A673 (cell line): Measurements from ENCODE around the gene USH1G. TPM values are rescaled to one million over a fixed set of nuclear protein-coding genes. Genes with fewer than 3 reads are reported as not detected.
A peak's percentile ranks its signal among the peaks of the same experiment; 100 is the strongest.

Experiments used
- BruUV-seq: library from RNA; stranded (reverse); fragments of 400-500 nt; replicated peaks from 2 replicates; lab custom pipeline; 2021; lab: Mats Ljungman, UMichigan
- CTCF ChIA-PET: fragments of 300-600 bp; sonication (Branson Sonifier 250); formaldehyde crosslinking; loops from one replicate; lab custom pipeline; 2022; ENCODE audit warnings: antibody characterized with exemption; lab: Charles Lee
- POLR2A ChIA-PET: fragments of 300-600 bp; sonication (Branson Sonifier 250); formaldehyde crosslinking; loops from one replicate; lab custom pipeline; 2022; ENCODE audit warnings: antibody characterized with exemption; ENCODE audit not compliant: low non-redundant PET; lab: Charles Lee
- DNase-seq: peaks from one replicate; pipeline ENCODE4 v3.0.0-alpha.2; 2015; ENCODE audit warnings: low spot score
- H3K27ac ChIP-seq: fragments of 200-600 bp; sonication (generic); 2 replicates; pipeline ENCODE4 v1.5.1; 2016; ENCODE audit warnings: mixed run types, low read depth, mild to moderate bottlenecking, mixed read lengths, antibody characterized with exemption, low read length; ENCODE audit not compliant: poor library complexity, severe bottlenecking
- H3K27me3 ChIP-seq: fragments of 200-600 bp; sonication (generic); replicated peaks from 2 replicates; pipeline ENCODE4 v1.6.1; 2017; ENCODE audit warnings: mixed run types, low read depth, mild to moderate bottlenecking, mixed read lengths, antibody characterized with exemption, low read length; ENCODE audit not compliant: insufficient read depth, poor library complexity
- H3K36me3 ChIP-seq: fragments of 200-600 bp; sonication (generic); 2 replicates; pipeline ENCODE4 v1.6.1; 2016; ENCODE audit warnings: mixed run types, mild to moderate bottlenecking, mixed read lengths, antibody characterized with exemption, low read length; ENCODE audit not compliant: insufficient read depth, poor library complexity, severe bottlenecking
- H3K4me1 ChIP-seq: fragments of 200-600 bp; sonication (generic); 2 replicates; pipeline ENCODE4 v1.6.1; 2017; ENCODE audit warnings: mixed run types, mild to moderate bottlenecking, mixed read lengths, antibody characterized with exemption, low read length; ENCODE audit not compliant: insufficient read depth, poor library complexity, severe bottlenecking
- H3K4me3 ChIP-seq: fragments of 200-600 bp; sonication (generic); 2 replicates; pipeline ENCODE4 v1.5.1; 2016; ENCODE audit warnings: low read depth, mixed run types, mild to moderate bottlenecking, mixed read lengths, low read length; ENCODE audit not compliant: poor library complexity, severe bottlenecking
- H3K9me3 ChIP-seq: fragments of 200-600 bp; sonication (generic); 2 replicates; pipeline ENCODE4 v1.6.1; 2016; ENCODE audit warnings: mixed run types, low read depth, mild to moderate bottlenecking, mixed read lengths, antibody characterized with exemption, low read length; ENCODE audit not compliant: poor library complexity, severe bottlenecking
- EZH2 ChIP-seq: fragments of 200-600 bp; sonication (generic); IDR thresholded peaks from 2 replicates; pipeline ENCODE4 v1.6.1; 2017; ENCODE audit warnings: borderline replicate concordance, low read depth, mild to moderate bottlenecking, mixed read lengths, antibody characterized with exemption, low read length; ENCODE audit not compliant: poor library complexity, severe bottlenecking
- intact Hi-C: fragments of 100-400 bp; cut with micrococcal nuclease; formaldehyde crosslinking; loops from one replicate; pipeline ENCODE4 v1.10.0; 2022; ENCODE audit not compliant: unreplicated experiment
- total RNA-seq: library from RNA; stranded (reverse); gene quantifications from 2 replicates; pipeline ENCODE4 v1.2.3, GENCODE V29; 2021
- TF ChIP-seq, protein P1 (sequence below): fragments of 300-800, 200-600 bp; sonication (generic); conservative IDR thresholded peaks from 2 replicates; pipeline ENCODE4 v1.5.1; 2017; ENCODE audit warnings: low read depth, mild to moderate bottlenecking, antibody characterized with exemption, low read length, moderate library complexity, mixed read lengths

The USH1G gene
- total RNA-seq, 1 experiment from 2014 or later: not detected

DNA sequence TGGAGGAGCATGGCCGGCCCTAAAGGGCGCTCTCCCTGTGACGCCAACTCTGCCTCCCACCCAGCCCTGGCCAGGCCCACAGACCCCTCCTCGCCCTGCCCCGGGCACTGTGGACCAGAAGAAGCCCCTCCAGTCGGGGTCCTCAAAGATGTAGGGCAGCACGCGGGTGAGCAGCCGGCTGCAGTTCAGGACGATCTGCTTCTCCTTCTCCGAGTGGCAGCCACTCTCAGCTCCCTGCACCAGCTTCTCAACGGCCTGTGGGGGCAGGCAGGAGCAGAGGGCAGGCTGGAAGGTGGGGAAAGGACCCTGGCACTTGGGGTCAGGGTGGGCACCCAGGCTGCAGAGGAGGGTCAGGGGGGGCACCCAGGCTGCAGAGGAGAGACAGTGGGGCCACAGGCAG is 40.6 kb upstream of the USH1G start:
- BruUV-seq: no TSS peak
- Histone ChIP-seq H3K27ac (no peak overlapping the region), H3K4me1 (no peaks in the 10 kb centered on the region), H3K27me3 (no peaks in the 10 kb centered on the region), H3K9me3 (no peaks in the 10 kb centered on the region), H3K36me3 (no peaks in the 10 kb centered on the region), H3K4me3 (no peak overlapping the region)
- CTCF ChIA-PET: no interaction called here
- intact Hi-C loops: loop anchor here (5.0 to 10.0 kb wide), 2 partner anchors 69 to 151 kb away; no protein-coding TSS in a partner anchor
- POLR2A ChIA-PET: interaction anchor here (0.7 kb wide), 1 partner anchor 10 kb away, joined by 4 read pairs; no protein-coding TSS in a partner anchor
- TF ChIP-seq EZH2: no peak
- TF ChIP-seq, protein P1, sequence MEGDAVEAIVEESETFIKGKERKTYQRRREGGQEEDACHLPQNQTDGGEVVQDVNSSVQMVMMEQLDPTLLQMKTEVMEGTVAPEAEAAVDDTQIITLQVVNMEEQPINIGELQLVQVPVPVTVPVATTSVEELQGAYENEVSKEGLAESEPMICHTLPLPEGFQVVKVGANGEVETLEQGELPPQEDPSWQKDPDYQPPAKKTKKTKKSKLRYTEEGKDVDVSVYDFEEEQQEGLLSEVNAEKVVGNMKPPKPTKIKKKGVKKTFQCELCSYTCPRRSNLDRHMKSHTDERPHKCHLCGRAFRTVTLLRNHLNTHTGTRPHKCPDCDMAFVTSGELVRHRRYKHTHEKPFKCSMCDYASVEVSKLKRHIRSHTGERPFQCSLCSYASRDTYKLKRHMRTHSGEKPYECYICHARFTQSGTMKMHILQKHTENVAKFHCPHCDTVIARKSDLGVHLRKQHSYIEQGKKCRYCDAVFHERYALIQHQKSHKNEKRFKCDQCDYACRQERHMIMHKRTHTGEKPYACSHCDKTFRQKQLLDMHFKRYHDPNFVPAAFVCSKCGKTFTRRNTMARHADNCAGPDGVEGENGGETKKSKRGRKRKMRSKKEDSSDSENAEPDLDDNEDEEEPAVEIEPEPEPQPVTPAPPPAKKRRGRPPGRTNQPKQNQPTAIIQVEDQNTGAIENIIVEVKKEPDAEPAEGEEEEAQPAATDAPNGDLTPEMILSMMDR: peak; percentile 25; the same call in 1 of the 2 replicates
- no peak for DNase-seq

DNA sequence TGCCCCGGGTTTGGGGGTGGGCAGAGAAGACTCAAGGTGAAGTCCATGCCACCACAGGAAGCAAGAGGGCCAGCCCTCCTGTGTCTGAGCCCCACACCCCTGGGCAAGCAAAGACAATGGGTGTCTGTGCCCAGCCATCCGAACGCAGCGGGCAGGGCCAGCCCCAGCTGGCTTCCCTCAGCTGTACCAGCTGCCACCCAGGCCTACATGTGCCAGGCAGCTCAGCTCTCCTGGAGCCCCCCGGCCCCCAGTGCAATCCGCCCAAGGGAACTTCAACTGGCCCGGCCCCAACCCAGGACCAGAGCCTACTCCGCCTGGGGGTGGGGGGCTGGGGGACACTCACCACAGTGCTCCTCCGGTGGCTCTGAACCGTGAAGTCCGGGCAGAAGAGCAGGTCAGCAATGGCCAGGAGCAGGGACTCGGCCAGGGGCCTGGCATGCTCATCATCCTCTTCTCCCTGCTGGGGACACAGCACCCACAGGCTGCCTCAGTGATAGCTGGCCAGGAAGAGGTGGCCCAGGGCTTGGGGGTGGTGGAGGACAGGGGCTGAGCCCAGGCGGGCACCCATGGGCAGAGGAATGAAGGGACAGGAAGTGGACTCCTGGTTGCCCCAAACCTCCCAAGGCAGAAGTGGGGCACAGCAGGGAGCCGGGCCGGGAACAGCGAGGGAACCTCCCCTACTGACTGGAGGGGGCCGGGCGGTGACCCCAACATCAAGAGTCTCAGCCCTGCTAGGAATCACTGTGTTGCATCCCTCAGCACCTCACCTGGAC is 39.8 kb upstream of the USH1G start:
- TF ChIP-seq EZH2: no peak
- TF ChIP-seq, protein P1: no peak
- POLR2A ChIA-PET: interaction anchor here (0.5 to 0.7 kb wide), 2 partner anchors 10 to 57 kb away, joined by 4 to 9 read pairs; no protein-coding TSS in a partner anchor
- no TSS peak for BruUV-seq

DNA sequence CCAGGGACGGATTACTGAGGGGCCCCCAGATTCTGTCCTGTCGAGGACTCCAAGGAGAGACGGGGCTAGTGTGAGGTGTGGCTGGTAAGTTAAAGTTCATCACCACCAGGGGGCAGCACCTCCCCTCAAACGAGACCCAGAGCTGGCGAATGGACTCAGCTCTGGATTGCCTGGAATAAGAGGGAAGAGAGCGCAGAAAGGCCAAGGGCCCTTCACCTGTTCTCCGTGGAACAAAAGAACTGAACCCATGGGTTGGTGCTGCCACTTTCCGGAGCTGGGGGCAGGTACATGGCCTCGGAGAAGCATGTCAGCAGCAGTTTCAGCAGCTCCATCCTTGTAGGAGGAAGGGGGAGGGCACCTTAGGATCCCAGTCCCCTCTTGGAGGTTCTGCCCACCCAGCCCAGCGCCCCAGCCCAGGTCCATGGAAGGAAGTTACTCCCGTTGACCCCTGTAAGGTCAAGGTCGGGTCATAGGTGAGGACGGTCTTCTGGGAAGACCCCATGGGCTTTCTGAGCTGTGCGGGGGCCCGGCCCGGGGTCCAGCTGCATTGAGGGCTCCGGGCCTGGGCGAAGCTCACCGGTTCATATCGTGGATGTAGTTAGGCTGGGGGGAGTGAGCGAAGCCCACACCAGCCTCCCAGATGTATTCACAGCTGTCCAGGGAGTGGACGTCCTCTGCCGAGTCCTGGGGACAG is 38.7 kb upstream of the USH1G start:
- no TSS peak for BruUV-seq
- no peak for TF ChIP-seq EZH2
- TF ChIP-seq, protein P1: peak; percentile 75
- intact Hi-C loops: loop anchor here (2.0 to 10.0 kb wide), 3 partner anchors 70 to 451 kb away; no protein-coding TSS in a partner anchor
- Histone ChIP-seq H3K9me3 (no peaks in the 10 kb centered on the region), H3K36me3 (no peaks in the 10 kb centered on the region), H3K4me3 (no peak overlapping the region), H3K27me3 (no peaks in the 10 kb centered on the region), H3K4me1 (no peaks in the 10 kb centered on the region), H3K27ac (no peak overlapping the region)
- POLR2A ChIA-PET: interaction anchor here (0.5 to 0.6 kb wide), 2 partner anchors 56 to 1336 kb away, joined by 7 to 9 read pairs; no protein-coding TSS in a partner anchor
- DNase-seq: peak; percentile 91
- CTCF ChIA-PET: interaction anchor here (0.5 to 2.3 kb wide), 29 partner anchors 10 to 450 kb away, joined by 3 to 24 read pairs (median 4); partner anchors contain the start of genes CDR2L, FDXR, HID1 and MIF4GD

More for the DNA sequence above, 39.8 kb upstream of the USH1G start:
- Histone ChIP-seq H3K4me1 (no peaks in the 10 kb centered on the region), H3K4me3 (no peak overlapping the region), H3K27me3 (no peaks in the 10 kb centered on the region), H3K27ac (no peak overlapping the region), H3K9me3 (no peaks in the 10 kb centered on the region), H3K36me3 (no peaks in the 10 kb centered on the region)
- no peak for DNase-seq
- intact Hi-C loops: loop anchor here (5.0 to 10.0 kb wide), 2 partner anchors 69 to 152 kb away; no protein-coding TSS in a partner anchor
- CTCF ChIA-PET: interaction anchor here (0.6 to 2.3 kb wide), 10 partner anchors 11 to 308 kb away, joined by 3 to 14 read pairs (median 4); partner anchors contain the start of genes CDR2L and MIF4GD
